ENCODE results near the gene KCNK15.

The KCNK15 gene

DNA sequence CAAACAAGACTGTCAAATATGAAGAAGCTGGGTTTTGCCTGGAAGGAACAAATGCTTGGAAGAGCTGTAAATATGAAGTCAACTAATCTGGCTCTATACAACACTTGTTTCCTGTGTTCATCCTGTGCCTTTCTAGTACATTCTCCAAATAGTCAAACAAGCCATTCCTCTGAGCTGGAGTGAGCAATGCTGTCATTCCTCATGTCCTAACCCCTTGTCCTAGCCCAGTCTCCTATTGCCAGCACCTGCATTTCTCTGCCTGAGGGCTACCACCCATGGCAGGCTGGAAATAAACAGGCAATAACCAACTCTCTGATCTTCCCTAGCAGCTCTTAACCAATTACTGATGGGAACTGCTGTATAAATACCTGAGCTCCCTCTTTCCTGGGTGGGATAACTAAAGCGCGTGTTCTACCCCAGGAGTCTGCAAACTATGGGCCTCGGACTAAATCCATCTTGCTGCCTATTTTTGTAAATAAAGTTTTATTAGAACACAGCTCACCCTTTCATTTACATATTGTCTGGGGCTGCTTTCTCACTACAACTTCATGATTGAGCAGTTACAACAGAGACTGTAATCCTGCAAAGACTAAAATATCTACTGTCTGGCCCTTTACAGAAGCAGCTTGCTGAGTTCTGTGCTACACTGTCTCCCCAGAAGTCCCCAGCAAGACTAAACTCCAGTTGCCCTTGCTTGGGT, 51.2 kb downstream of the KCNK15 start:
- H3K4me3 ChIP-seq (ENCODE audit: low read depth, low read length, poor library complexity, severe bottlenecking), result no peak overlapping the region
- no peaks in the 10 kb centered on the region for H3K9me3 ChIP-seq (ENCODE audit: low read length)
- H4K20me1 ChIP-seq (ENCODE audit: insufficient read depth, low read length), result no peaks in the 10 kb centered on the region
- H3F3A ChIP-seq (ENCODE audit: insufficient read depth, low read length), result no peaks in the 10 kb centered on the region
- H3K4me2 ChIP-seq (ENCODE audit: low read length), result no peak overlapping the region
- TF ChIP-seq, protein P1, sequence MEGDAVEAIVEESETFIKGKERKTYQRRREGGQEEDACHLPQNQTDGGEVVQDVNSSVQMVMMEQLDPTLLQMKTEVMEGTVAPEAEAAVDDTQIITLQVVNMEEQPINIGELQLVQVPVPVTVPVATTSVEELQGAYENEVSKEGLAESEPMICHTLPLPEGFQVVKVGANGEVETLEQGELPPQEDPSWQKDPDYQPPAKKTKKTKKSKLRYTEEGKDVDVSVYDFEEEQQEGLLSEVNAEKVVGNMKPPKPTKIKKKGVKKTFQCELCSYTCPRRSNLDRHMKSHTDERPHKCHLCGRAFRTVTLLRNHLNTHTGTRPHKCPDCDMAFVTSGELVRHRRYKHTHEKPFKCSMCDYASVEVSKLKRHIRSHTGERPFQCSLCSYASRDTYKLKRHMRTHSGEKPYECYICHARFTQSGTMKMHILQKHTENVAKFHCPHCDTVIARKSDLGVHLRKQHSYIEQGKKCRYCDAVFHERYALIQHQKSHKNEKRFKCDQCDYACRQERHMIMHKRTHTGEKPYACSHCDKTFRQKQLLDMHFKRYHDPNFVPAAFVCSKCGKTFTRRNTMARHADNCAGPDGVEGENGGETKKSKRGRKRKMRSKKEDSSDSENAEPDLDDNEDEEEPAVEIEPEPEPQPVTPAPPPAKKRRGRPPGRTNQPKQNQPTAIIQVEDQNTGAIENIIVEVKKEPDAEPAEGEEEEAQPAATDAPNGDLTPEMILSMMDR (IDR thresholded peaks at IDR 0.05; ENCODE audit: low read length), result no peak
- TF ChIP-seq EZH2 (IDR thresholded peaks at IDR 0.05; ENCODE audit: borderline replicate concordance, low read length), result no peak
- H3K4me1 ChIP-seq (ENCODE audit: insufficient read depth, low read length, severe bottlenecking), result no peaks in the 10 kb centered on the region
- H3K36me3 ChIP-seq (ENCODE audit: insufficient read depth, low read length), result no peaks in the 10 kb centered on the region
- H3K9ac ChIP-seq (ENCODE audit: low read length), result no peak overlapping the region
- no peak overlapping the region for H2AFZ ChIP-seq (ENCODE audit: low read length)
- 0 out of 2 replicates have a peak, but pooled peaks cover under 1% of the 10 kb centered on the region for H3K27me3 ChIP-seq (ENCODE audit: insufficient read depth, low read length)
- H3K27ac ChIP-seq (ENCODE audit: low read depth, low read length, poor library complexity, severe bottlenecking), result no peak overlapping the region
- H3K79me2 ChIP-seq (ENCODE audit: insufficient read depth, low read length), result no peaks in the 10 kb centered on the region
- H3K9me2 ChIP-seq (ENCODE audit: low read depth, low read length), result no peaks in the 10 kb centered on the region

DNA sequence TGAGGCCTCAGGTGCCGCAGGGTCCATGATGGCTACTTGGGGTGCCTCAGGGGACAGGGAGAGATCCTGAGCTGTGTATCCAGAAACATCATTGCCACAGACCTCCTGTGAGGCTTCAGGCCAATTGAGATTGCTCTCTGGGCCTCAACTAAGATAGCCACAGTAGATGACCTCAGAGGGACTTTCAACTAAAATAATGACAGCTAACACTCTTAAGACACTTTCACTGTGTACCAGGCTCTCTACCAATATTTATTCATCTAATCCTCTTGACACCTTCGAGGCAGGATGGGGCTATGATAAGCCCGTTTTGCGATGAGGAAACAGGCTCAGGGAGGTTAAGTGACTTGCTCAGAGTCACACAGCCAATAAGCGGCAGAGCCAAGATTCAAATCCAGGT, 54.0 kb downstream of the KCNK15 start:
- no peaks in the 10 kb centered on the region for H3K79me2 ChIP-seq (ENCODE audit: insufficient read depth, low read length)
- H3F3A ChIP-seq (ENCODE audit: insufficient read depth, low read length), result no peaks in the 10 kb centered on the region
- TF ChIP-seq, protein P1 (IDR thresholded peaks at IDR 0.05; ENCODE audit: low read length), result no peak
- no peak for TF ChIP-seq EZH2 (IDR thresholded peaks at IDR 0.05; ENCODE audit: borderline replicate concordance, low read length)
- no peaks in the 10 kb centered on the region for H3K4me1 ChIP-seq (ENCODE audit: insufficient read depth, low read length, severe bottlenecking)
- no peaks in the 10 kb centered on the region for H3K9me2 ChIP-seq (ENCODE audit: low read depth, low read length)
- no peaks in the 10 kb centered on the region for H4K20me1 ChIP-seq (ENCODE audit: insufficient read depth, low read length)
- H3K9ac ChIP-seq (ENCODE audit: low read length), result no peak overlapping the region
- no peak overlapping the region for H2AFZ ChIP-seq (ENCODE audit: low read length)
- H3K27me3 ChIP-seq (ENCODE audit: insufficient read depth, low read length), result 0 out of 2 replicates have a peak, but pooled peaks cover 2% of the 10 kb centered on the region
- H3K27ac ChIP-seq (ENCODE audit: low read depth, low read length, poor library complexity, severe bottlenecking), result no peak overlapping the region
- no peaks in the 10 kb centered on the region for H3K36me3 ChIP-seq (ENCODE audit: insufficient read depth, low read length)
- H3K9me3 ChIP-seq (ENCODE audit: low read length), result no peaks in the 10 kb centered on the region
- H3K4me3 ChIP-seq (ENCODE audit: low read depth, low read length, poor library complexity, severe bottlenecking), result no peak overlapping the region
- no peak overlapping the region for H3K4me2 ChIP-seq (ENCODE audit: low read length)

DNA sequence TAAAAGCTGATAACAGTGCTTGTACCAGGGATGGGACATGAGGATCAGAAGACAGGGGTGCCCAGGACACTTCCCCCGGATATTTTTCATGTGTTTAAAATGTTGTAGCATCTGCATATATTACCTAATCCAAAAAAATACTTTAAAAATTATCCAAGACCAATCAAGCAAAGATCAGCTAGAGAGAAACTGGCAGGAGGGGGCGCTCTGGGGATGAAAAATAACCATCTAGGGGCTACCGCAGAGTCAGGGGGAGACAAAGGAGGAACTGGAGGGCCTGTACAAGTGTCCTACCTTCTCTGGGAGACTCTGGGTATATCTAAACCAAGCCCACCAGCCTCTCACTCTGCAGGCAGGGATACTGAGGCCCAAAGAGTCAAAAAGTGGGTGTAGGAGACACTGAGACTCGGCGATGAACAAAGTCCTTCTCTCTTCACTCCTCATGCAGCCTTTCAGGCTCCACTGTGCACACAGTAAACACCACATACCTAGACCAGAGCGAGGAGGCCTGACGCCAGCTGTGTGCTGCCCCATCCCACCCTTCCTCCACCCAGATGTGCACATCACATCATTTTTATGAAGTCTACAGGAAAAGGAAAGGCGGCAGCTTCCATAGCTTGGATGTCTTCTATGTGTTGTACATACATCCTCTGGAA, 54.9 kb downstream of the KCNK15 start:
- Histone ChIP-seq H3K9ac (ENCODE audit: low read length) (no peak overlapping the region), H3K4me1 (ENCODE audit: insufficient read depth, low read length, severe bottlenecking) (no peaks in the 10 kb centered on the region), H3K27me3 (ENCODE audit: insufficient read depth, low read length) (0 out of 2 replicates have a peak, but pooled peaks cover 2% of the 10 kb centered on the region), H3K4me3 (ENCODE audit: low read depth, low read length, poor library complexity, severe bottlenecking) (no peak overlapping the region), H3K79me2 (ENCODE audit: insufficient read depth, low read length) (no peaks in the 10 kb centered on the region), H3K9me2 (ENCODE audit: low read depth, low read length) (no peaks in the 10 kb centered on the region), H3K9me3 (ENCODE audit: low read length) (no peaks in the 10 kb centered on the region), H3K36me3 (ENCODE audit: insufficient read depth, low read length) (no peaks in the 10 kb centered on the region), H3K4me2 (ENCODE audit: low read length) (no peak overlapping the region), H4K20me1 (ENCODE audit: insufficient read depth, low read length) (no peaks in the 10 kb centered on the region), H3F3A (ENCODE audit: insufficient read depth, low read length) (no peaks in the 10 kb centered on the region), H2AFZ (ENCODE audit: low read length) (no peak overlapping the region), H3K27ac (ENCODE audit: low read depth, low read length, poor library complexity, severe bottlenecking) (no peak overlapping the region)
- TF ChIP-seq, protein P1 (IDR thresholded peaks at IDR 0.05; ENCODE audit: low read length), result peak; percentile 69
- TF ChIP-seq EZH2 (IDR thresholded peaks at IDR 0.05; ENCODE audit: borderline replicate concordance, low read length), result no peak

Measured in OCI-LY1 (cell line).